Kidney (tissue), 14 donors: Measurements from ENCODE around the gene MLEC. TPM values are rescaled to one million over a fixed set of nuclear protein-coding genes. Genes with fewer than 3 reads are reported as not detected.
A peak's percentile ranks its signal among the peaks of the same experiment; 100 is the strongest.

Experiments
- DNase-seq, 5 donors: peaks; one replicate each; pipeline ENCODE4 v3.0.0-alpha.2; 2013 to 2020
- FAIRE-seq: peaks from 2 replicates; lab custom pipeline; 2012; peaks lifted over from hg19 to GRCh38; lab: Jason Lieb, UNC
- H3K27ac ChIP-seq, 2 donors: one replicate each; pipeline ENCODE4 v1.7.0; 2013; ENCODE audit warnings: low read depth in 2 of 2, low read length in 2 of 2, inconsistent platforms in 1 of 2
- H3K27me3 ChIP-seq: one replicate; pipeline ENCODE4 v1.7.1; 2013; ENCODE audit warnings: low read length, inconsistent platforms; ENCODE audit not compliant: control insufficient read depth, insufficient read depth
- H3K36me3 ChIP-seq, 3 donors: one replicate each; pipeline versions ENCODE4 v1.7.0 to v1.7.1; 2013; ENCODE audit warnings: low read length in 3 of 3, control low read depth in 1 of 3, inconsistent platforms in 1 of 3; ENCODE audit not compliant: insufficient read depth in 3 of 3, control insufficient read depth in 2 of 3
- H3K4me1 ChIP-seq, 3 donors: one replicate each; pipeline versions ENCODE4 v1.7.0 to v1.7.1; 2013; ENCODE audit warnings: low read length in 3 of 3, inconsistent platforms in 1 of 3, low read depth in 1 of 3; ENCODE audit not compliant: control insufficient read depth in 2 of 3, insufficient read depth in 2 of 3
- H3K4me3 ChIP-seq, 3 donors: one replicate each; pipeline versions ENCODE4 v1.7.0 to v1.8.1; 2013; ENCODE audit warnings: low read length in 3 of 3, control low read depth in 1 of 3, inconsistent platforms in 1 of 3
- H3K9ac ChIP-seq, 3 donors: one replicate each; pipeline versions ENCODE4 v1.7.0 to v1.7.1; 2013; ENCODE audit warnings: low read length in 3 of 3, control low read depth in 1 of 3, inconsistent platforms in 1 of 3
- H3K9me3 ChIP-seq, 3 donors: one replicate each; pipeline versions ENCODE4 v1.7.0 to v1.7.1; 2013; ENCODE audit warnings: low read length in 3 of 3, control low read depth in 1 of 3, inconsistent platforms in 1 of 3; ENCODE audit not compliant: control insufficient read depth in 2 of 3, insufficient read depth in 1 of 3
- CTCF ChIP-seq: IDR thresholded peaks from 3 replicates; pipeline ENCODE4 v1.5.1; 2012; ENCODE audit warnings: mild to moderate bottlenecking, moderate library complexity, borderline replicate concordance; ENCODE audit not compliant: insufficient read depth; ENCODE audit errors: extremely low read depth
- intact Hi-C: fragments of 100-400 bp; cut with DNase I; formaldehyde crosslinking; loops from one replicate; pipeline ENCODE4 v1.11.1; 2022
- polyA plus RNA-seq: library from polyadenylated mRNA; stranded (reverse); fragments of 350-450 nt; fragmentation: Illumina TruSeq; extraction: RNeasy Lipid Tissue Mini Kit (QIAGEN cat#74804); gene quantifications from one replicate; pipeline ENCODE4 v1.2.3, GENCODE V29; 2014; ENCODE audit warnings: low read depth, low replicate concordance; ENCODE audit not compliant: insufficient read depth
- total RNA-seq: library from RNA; stranded (reverse); fragmentation: NEBNext Ultra II Directional; extraction: Animal tissue kit (Norgen Biotek cat#: 25700); gene quantifications from one replicate; pipeline ENCODE4 v1.2.1, GENCODE V29; 2021
- donor health status: control.
- donor health status: control.
- donor health status: control.
- donor health status: control.
- donor health status: control.
- donor health status: DM: yes; HTN: yes; CAD: no.
- donor health status: Normal renal cell carcinoma (clear cell type).

Gene MLEC
- total and polyA plus RNA-seq, 2 donors from 2014 or later = 60.3 to 146 TPM

GRCh38 chr12:120656008-120656407 is 30.9 kb upstream of the MLEC start:
- no peak overlapping the region for H3K27ac ChIP-seq
- FAIRE-seq (no peak), DNase-seq (no peak)
- no peaks in the 10 kb centered on the region for H3K36me3 ChIP-seq
- no peaks in the 10 kb centered on the region for H3K27me3 ChIP-seq
- H3K9me3 ChIP-seq = no peaks in the 10 kb centered on the region
- TF ChIP-seq CTCF = no peak
- no peak overlapping the region for H3K9ac ChIP-seq
- intact Hi-C loops = no loop called here
- no peak overlapping the region for H3K4me3 ChIP-seq
- H3K4me1 ChIP-seq = no peaks in the 10 kb centered on the region

GRCh38 chr12:120658286-120659150 is 28.4 kb upstream of the MLEC start:
- intact Hi-C loops = no loop called here

GRCh38 chr12:120659151-120659525 is 27.8 kb upstream of the MLEC start:
- no peak overlapping the region for H3K4me3 ChIP-seq
- intact Hi-C loops = no loop called here
- H3K9me3 ChIP-seq = no peaks in the 10 kb centered on the region
- H3K36me3 ChIP-seq = no peaks in the 10 kb centered on the region
- H3K4me1 ChIP-seq = no peaks in the 10 kb centered on the region
- no peak for FAIRE-seq
- no peak overlapping the region for H3K9ac ChIP-seq
- DNase-seq = peak in 1 of 5 donors; percentile 30
- H3K27ac ChIP-seq = no peak overlapping the region
- no peak for TF ChIP-seq CTCF
- no peaks in the 10 kb centered on the region for H3K27me3 ChIP-seq

More at GRCh38 chr12:120658286-120659150, 28.4 kb upstream of the MLEC start:
- Histone ChIP-seq H3K27ac (no peak overlapping the region), H3K36me3 (no peaks in the 10 kb centered on the region), H3K9me3 (no peaks in the 10 kb centered on the region), H3K4me3 (no peak overlapping the region), H3K4me1 (no peaks in the 10 kb centered on the region), H3K27me3 (no peaks in the 10 kb centered on the region), H3K9ac (no peak overlapping the region)
- no peak for TF ChIP-seq CTCF
- FAIRE-seq (no peak), DNase-seq (peak in 1 of 5 donors; percentile 54)
